Adrenal gland (tissue), 5 donors: ENCODE measurements around the gene OR51T1.

Source experiments
- POLR2A ChIP-seq, 2 donors: fragments of 450-650 bp; IDR thresholded peaks; one replicate each; pipeline ENCODE4 v1.6.1; 2017; ENCODE audit warnings: antibody characterized with exemption in 2 of 2, mild to moderate bottlenecking in 2 of 2, moderate library complexity in 1 of 2
- TF ChIP-seq, protein P1 (sequence below), 6 experiments: fragments of 450-650 bp in 4 of 6; fragments of 200-600 bp in 2 of 6; sonication (generic) in 1 of 6; IDR thresholded peaks; 1 replicate in 5 of 6; 2 replicates in 1 of 6; pipeline versions ENCODE4 v1.5.1 to v1.8.0; 2016 to 2021; ENCODE audit warnings: antibody characterized with exemption in 6 of 6, mild to moderate bottlenecking in 2 of 6, moderate library complexity in 1 of 6
- donor health status: DM: no; HTN: no; CAD: no.

DNA sequence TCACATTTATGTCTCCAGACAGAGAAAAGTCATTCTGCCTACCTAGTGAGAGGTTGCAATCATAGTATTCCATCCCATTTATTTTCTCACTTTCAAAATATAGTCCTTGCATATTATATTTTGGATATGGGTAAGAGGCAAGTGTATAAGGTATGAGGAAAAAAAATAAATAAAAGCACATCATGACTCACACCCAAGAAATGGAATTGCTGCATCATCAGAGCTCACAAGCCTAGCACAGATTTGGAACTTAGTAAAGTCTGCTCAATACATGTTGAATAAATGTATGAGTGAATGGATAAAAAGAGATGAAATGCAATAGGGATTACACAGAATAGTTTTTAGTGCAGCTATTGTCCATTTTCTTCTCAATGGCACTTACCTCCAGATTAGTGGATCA lies 44.9 kb downstream of the OR51T1 start:
- TF ChIP-seq, protein P1, sequence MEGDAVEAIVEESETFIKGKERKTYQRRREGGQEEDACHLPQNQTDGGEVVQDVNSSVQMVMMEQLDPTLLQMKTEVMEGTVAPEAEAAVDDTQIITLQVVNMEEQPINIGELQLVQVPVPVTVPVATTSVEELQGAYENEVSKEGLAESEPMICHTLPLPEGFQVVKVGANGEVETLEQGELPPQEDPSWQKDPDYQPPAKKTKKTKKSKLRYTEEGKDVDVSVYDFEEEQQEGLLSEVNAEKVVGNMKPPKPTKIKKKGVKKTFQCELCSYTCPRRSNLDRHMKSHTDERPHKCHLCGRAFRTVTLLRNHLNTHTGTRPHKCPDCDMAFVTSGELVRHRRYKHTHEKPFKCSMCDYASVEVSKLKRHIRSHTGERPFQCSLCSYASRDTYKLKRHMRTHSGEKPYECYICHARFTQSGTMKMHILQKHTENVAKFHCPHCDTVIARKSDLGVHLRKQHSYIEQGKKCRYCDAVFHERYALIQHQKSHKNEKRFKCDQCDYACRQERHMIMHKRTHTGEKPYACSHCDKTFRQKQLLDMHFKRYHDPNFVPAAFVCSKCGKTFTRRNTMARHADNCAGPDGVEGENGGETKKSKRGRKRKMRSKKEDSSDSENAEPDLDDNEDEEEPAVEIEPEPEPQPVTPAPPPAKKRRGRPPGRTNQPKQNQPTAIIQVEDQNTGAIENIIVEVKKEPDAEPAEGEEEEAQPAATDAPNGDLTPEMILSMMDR (IDR thresholded peaks at IDR 0.05): no peak
- TF ChIP-seq POLR2A (IDR thresholded peaks at IDR 0.05): no peak
